ENCODE results near the gene WEE2. TPM values are rescaled to one million over a fixed set of nuclear protein-coding genes. Genes with fewer than 3 reads are reported as not detected.

WEE2 gene
- total RNA-seq, 1 experiment from 2014 or later, result 0.04 TPM

DNA sequence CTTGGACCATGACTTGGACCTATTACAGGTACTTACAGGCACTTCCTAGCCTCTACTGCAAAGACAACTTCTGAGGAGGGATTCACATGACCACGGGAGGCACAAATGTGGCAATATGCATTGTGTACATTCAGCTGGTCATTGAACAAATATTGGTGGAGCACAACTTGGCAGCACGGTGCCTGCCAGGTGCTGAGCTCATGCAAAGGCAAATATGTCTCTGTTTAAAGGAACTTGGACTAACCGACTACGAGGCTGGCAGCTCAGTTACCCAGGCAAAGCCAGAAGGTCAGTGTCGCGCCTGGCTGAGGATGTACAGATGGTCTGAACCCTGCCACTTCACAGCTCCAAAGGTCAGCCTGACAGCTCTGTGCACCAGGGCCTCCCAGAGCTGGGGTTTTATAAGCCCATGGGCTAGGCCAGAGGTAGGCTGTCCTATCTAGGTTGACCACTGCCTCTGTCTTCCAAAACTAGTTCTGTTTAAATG, 12.3 kb upstream of the WEE2 start (continued):
- TF ChIP-seq, protein P1, sequence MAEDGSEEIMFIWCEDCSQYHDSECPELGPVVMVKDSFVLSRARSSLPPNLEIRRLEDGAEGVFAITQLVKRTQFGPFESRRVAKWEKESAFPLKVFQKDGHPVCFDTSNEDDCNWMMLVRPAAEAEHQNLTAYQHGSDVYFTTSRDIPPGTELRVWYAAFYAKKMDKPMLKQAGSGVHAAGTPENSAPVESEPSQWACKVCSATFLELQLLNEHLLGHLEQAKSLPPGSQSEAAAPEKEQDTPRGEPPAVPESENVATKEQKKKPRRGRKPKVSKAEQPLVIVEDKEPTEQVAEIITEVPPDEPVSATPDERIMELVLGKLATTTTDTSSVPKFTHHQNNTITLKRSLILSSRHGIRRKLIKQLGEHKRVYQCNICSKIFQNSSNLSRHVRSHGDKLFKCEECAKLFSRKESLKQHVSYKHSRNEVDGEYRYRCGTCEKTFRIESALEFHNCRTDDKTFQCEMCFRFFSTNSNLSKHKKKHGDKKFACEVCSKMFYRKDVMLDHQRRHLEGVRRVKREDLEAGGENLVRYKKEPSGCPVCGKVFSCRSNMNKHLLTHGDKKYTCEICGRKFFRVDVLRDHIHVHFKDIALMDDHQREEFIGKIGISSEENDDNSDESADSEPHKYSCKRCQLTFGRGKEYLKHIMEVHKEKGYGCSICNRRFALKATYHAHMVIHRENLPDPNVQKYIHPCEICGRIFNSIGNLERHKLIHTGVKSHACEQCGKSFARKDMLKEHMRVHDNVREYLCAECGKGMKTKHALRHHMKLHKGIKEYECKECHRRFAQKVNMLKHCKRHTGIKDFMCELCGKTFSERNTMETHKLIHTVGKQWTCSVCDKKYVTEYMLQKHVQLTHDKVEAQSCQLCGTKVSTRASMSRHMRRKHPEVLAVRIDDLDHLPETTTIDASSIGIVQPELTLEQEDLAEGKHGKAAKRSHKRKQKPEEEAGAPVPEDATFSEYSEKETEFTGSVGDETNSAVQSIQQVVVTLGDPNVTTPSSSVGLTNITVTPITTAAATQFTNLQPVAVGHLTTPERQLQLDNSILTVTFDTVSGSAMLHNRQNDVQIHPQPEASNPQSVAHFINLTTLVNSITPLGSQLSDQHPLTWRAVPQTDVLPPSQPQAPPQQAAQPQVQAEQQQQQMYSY (CRISPR knock-in tag; IDR thresholded peaks at IDR 0.05), result no peak
- TF ChIP-seq, protein P2, sequence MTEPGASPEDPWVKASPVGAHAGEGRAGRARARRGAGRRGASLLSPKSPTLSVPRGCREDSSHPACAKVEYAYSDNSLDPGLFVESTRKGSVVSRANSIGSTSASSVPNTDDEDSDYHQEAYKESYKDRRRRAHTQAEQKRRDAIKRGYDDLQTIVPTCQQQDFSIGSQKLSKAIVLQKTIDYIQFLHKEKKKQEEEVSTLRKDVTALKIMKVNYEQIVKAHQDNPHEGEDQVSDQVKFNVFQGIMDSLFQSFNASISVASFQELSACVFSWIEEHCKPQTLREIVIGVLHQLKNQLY (CRISPR knock-in tag; IDR thresholded peaks at IDR 0.05), result no peak

DNA sequence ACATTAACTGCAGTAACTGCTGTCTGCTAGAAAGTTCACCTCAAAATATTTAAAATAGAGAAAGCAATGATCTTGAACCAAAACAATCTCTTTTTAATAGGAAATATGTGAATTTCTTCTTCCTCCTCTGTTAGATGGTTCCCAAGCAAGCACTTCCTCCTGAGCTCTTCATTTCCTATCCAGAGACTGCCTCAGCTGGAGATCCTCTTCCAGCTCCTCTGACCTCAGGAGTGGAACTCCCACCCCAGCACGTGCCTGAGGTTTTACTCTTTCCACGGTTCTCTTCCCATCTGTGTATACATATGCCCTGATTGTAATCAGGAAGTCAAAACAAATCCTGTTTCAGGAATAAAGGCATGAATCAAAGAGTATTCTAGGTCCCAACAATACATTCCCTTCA, 11.8 kb upstream of the WEE2 start:
- DNase-seq (ENCODE audit: low spot score) (no peak), ATAC-seq (no peak)
- peaks cover 57% of the 10 kb centered on the region for H3K4me1 Mint-ChIP-seq
- no peaks in the 10 kb centered on the region for H3K9me3 Mint-ChIP-seq
- TF ChIP-seq CDX4 (CRISPR knock-in tag; IDR thresholded peaks at IDR 0.05; ENCODE audit: borderline replicate concordance), result no peak
- TF ChIP-seq FOXK1 (CRISPR knock-in tag; IDR thresholded peaks at IDR 0.05), result no peak
- TF ChIP-seq, protein P3, sequence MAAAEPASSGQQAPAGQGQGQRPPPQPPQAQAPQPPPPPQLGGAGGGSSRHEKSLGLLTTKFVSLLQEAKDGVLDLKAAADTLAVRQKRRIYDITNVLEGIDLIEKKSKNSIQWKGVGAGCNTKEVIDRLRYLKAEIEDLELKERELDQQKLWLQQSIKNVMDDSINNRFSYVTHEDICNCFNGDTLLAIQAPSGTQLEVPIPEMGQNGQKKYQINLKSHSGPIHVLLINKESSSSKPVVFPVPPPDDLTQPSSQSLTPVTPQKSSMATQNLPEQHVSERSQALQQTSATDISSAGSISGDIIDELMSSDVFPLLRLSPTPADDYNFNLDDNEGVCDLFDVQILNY (CRISPR knock-in tag; IDR thresholded peaks at IDR 0.05), result no peak
- TF ChIP-seq, protein P2 (CRISPR knock-in tag; IDR thresholded peaks at IDR 0.05), result no peak
- TF ChIP-seq GRHL2 (CRISPR knock-in tag; IDR thresholded peaks at IDR 0.05; ENCODE audit: insufficient replicate concordance, severe bottlenecking), result no peak
- no peak for TF ChIP-seq NFATC4 (CRISPR knock-in tag; IDR thresholded peaks at IDR 0.05)
- no peak for TF ChIP-seq FOXP1 (CRISPR knock-in tag; IDR thresholded peaks at IDR 0.05; ENCODE audit: borderline replicate concordance)
- TF ChIP-seq, protein P4, sequence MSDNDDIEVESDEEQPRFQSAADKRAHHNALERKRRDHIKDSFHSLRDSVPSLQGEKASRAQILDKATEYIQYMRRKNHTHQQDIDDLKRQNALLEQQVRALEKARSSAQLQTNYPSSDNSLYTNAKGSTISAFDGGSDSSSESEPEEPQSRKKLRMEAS (CRISPR knock-in tag; IDR thresholded peaks at IDR 0.05), result no peak
- no peak for TF ChIP-seq ELF4 (CRISPR knock-in tag; IDR thresholded peaks at IDR 0.05; ENCODE audit: low read depth)
- no peak for TF ChIP-seq SMAD4 (CRISPR knock-in tag; IDR thresholded peaks at IDR 0.05)
- TF ChIP-seq ATF6 (CRISPR knock-in tag; IDR thresholded peaks at IDR 0.05), result no peak
- TF ChIP-seq HMGA2 (CRISPR knock-in tag; IDR thresholded peaks at IDR 0.05), result no peak
- TF ChIP-seq MYBL2 (CRISPR knock-in tag; IDR thresholded peaks at IDR 0.05), result no peak
- TF ChIP-seq ZNF416 (CRISPR knock-in tag; IDR thresholded peaks at IDR 0.05), result no peak
- no peaks in the 10 kb centered on the region for H3K36me3 Mint-ChIP-seq
- no peak overlapping the region for H3K4me3 Mint-ChIP-seq
- no peaks in the 10 kb centered on the region; the same call in 1 of the 2 replicates for H3K27me3 Mint-ChIP-seq (ENCODE audit: low read depth)
- POLR2A ChIA-PET, result no interaction called here
- CTCF ChIA-PET, result interaction anchor here (0.8 kb wide), 1 partner anchor 70 kb away, joined by 3 read pairs; no protein-coding TSS in a partner anchor
- H3K27ac Mint-ChIP-seq, result 0 out of 2 replicates have a peak overlapping the region, but pooled peaks have one; percentile 1
